ENCODE data around the gene FOXC1.

DNA sequence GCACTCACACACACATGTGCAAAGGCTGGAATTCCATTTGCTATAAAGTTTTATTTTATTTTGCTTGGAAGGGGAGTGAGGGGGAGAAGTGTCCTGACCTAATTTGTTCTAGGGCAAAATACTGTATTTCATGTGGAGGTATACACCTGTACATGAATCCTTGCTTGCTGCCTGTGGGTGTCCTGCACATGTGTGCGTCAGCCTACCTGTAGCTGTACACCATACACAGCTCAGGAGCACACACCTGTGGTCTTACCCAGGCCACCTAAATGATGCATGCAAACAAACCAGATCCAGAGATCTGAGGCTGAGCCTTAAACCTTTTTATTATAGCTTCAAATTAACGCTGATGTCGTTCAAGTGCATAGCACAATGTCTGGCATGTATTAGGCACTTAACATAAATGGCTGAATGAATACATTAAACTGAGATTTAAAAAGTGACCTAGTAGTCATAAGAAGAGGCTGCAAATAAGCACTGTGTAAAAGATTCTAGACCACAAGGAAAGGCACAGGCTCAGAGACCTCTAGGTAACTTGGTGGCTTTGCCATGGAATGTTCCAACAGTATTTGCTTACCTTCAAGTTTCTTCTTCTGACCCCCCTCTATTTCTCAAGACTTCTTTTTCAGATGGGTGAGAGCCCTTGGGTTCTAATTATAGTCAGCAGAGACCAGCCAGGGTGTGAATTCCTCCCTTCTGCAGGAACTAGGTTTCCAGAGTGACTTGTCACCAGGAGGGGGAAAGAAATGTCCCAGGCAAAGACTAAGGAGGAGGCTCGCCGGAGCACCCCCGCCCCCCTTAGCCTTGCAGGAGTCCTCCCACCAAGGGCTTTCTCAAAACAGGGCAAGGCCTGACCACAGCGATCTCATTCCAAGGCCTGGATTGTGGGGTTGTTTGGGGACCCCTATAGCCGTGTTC is 13.4 kb downstream of the FOXC1 start:
- TF ChIP-seq, protein P1, sequence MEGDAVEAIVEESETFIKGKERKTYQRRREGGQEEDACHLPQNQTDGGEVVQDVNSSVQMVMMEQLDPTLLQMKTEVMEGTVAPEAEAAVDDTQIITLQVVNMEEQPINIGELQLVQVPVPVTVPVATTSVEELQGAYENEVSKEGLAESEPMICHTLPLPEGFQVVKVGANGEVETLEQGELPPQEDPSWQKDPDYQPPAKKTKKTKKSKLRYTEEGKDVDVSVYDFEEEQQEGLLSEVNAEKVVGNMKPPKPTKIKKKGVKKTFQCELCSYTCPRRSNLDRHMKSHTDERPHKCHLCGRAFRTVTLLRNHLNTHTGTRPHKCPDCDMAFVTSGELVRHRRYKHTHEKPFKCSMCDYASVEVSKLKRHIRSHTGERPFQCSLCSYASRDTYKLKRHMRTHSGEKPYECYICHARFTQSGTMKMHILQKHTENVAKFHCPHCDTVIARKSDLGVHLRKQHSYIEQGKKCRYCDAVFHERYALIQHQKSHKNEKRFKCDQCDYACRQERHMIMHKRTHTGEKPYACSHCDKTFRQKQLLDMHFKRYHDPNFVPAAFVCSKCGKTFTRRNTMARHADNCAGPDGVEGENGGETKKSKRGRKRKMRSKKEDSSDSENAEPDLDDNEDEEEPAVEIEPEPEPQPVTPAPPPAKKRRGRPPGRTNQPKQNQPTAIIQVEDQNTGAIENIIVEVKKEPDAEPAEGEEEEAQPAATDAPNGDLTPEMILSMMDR (IDR thresholded peaks at IDR 0.05; ENCODE audit: low read depth, low read length, missing input control) = no peak
- TF ChIP-seq GABPA (IDR thresholded peaks at IDR 0.05 in 1 of 2, conservative IDR thresholded peaks at IDR 0.05 in 1 of 2) (no peak), SP1 (IDR thresholded peaks at IDR 0.05) (no peak), TAF1 (conservative IDR thresholded peaks at IDR 0.05) (no peak), JUND (IDR thresholded peaks at IDR 0.05) (no peak), RAD21 (IDR thresholded peaks at IDR 0.05) (no peak), RXRA (IDR thresholded peaks at IDR 0.05) (no peak), YY1 (IDR thresholded peaks at IDR 0.05) (no peak), EGR1 (IDR thresholded peaks at IDR 0.05; ENCODE audit: low read depth in 2 of 2) (no peak), HNF4G (IDR thresholded peaks at IDR 0.05) (no peak)
- TF ChIP-seq, protein P2, sequence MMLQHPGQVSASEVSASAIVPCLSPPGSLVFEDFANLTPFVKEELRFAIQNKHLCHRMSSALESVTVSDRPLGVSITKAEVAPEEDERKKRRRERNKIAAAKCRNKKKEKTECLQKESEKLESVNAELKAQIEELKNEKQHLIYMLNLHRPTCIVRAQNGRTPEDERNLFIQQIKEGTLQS (IDR thresholded peaks at IDR 0.05) = no peak
- TF ChIP-seq, protein P3, sequence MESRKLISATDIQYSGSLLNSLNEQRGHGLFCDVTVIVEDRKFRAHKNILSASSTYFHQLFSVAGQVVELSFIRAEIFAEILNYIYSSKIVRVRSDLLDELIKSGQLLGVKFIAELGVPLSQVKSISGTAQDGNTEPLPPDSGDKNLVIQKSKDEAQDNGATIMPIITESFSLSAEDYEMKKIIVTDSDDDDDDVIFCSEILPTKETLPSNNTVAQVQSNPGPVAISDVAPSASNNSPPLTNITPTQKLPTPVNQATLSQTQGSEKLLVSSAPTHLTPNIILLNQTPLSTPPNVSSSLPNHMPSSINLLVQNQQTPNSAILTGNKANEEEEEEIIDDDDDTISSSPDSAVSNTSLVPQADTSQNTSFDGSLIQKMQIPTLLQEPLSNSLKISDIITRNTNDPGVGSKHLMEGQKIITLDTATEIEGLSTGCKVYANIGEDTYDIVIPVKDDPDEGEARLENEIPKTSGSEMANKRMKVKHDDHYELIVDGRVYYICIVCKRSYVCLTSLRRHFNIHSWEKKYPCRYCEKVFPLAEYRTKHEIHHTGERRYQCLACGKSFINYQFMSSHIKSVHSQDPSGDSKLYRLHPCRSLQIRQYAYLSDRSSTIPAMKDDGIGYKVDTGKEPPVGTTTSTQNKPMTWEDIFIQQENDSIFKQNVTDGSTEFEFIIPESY (IDR thresholded peaks at IDR 0.05) = no peak
- TF ChIP-seq, protein P4, sequence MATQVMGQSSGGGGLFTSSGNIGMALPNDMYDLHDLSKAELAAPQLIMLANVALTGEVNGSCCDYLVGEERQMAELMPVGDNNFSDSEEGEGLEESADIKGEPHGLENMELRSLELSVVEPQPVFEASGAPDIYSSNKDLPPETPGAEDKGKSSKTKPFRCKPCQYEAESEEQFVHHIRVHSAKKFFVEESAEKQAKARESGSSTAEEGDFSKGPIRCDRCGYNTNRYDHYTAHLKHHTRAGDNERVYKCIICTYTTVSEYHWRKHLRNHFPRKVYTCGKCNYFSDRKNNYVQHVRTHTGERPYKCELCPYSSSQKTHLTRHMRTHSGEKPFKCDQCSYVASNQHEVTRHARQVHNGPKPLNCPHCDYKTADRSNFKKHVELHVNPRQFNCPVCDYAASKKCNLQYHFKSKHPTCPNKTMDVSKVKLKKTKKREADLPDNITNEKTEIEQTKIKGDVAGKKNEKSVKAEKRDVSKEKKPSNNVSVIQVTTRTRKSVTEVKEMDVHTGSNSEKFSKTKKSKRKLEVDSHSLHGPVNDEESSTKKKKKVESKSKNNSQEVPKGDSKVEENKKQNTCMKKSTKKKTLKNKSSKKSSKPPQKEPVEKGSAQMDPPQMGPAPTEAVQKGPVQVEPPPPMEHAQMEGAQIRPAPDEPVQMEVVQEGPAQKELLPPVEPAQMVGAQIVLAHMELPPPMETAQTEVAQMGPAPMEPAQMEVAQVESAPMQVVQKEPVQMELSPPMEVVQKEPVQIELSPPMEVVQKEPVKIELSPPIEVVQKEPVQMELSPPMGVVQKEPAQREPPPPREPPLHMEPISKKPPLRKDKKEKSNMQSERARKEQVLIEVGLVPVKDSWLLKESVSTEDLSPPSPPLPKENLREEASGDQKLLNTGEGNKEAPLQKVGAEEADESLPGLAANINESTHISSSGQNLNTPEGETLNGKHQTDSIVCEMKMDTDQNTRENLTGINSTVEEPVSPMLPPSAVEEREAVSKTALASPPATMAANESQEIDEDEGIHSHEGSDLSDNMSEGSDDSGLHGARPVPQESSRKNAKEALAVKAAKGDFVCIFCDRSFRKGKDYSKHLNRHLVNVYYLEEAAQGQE (IDR thresholded peaks at IDR 0.05) = no peak
- TF ChIP-seq, protein P5, sequence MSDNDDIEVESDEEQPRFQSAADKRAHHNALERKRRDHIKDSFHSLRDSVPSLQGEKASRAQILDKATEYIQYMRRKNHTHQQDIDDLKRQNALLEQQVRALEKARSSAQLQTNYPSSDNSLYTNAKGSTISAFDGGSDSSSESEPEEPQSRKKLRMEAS (IDR thresholded peaks at IDR 0.05) = no peak
